GF-D8 (cell line): Measurements from ENCODE around the gene AXIN1.
A peak's percentile ranks its signal among the peaks of the same experiment; 100 is the strongest.
"Not testable (repeated sequence)": the region's sequence is repeated elsewhere in the genome, so short reads cannot be mapped to it uniquely, and the experiment has no call there.

ENCODE experiments used
- DNase-seq: peaks from one replicate; lab custom pipeline; 2025; lab: John Stamatoyannopoulos, UW

The AXIN1 gene

DNA sequence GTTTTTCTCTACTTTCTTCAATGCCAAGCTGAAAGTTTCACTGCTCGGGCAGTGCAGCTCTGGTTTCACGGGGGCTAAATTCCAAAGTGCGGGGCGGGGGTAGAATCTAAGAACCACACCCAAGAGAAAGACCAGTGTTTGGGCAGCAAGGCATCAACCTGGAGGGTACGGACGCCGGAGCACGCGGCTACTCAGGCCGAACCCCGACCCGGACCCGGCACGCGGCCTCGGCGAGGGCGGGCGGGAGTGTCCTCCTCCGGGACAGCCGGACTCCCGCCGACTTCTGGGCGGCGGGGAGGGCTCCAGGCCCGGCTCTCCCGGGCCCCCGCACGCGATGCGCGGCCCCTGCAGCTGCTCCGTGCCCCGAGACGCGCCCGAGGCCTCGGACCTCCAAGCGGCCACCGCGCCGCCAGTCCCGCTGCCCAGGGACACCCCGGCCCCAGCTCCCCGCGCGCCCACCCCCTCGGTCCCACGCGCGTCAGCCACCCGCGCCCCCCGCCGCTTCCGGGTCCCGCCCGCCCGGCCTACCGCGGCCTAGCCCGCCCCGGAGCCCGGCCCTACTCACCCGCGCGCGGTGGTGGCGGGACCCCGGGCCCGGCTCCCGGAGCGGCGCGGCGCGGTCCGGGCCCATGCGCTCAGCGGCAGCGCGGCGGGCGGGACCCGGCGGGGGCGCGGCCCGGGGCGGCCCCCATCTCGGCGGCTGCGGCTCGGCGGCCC is 561 bp downstream of the AXIN1 start:
- DNase-seq, result no peak

DNA sequence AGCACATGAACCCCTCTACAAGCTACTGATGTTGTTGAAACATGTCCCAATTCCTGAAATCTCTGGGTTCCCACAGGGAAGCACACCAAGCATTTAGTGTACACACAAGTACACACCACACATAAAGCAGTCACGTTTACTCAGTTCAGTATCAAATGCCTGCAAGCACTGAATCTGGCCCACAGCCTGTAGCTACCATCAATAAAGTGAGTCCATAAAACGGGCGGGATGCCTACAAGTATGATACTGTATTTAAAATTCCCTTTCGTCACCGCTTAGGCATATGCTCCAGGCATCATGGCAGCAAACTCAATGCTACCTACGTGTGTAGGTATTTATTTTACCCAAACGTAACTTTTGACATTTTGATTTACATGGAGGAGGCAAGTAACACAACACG is 2.3 kb downstream of the AXIN1 start:
- no peak for DNase-seq

DNA sequence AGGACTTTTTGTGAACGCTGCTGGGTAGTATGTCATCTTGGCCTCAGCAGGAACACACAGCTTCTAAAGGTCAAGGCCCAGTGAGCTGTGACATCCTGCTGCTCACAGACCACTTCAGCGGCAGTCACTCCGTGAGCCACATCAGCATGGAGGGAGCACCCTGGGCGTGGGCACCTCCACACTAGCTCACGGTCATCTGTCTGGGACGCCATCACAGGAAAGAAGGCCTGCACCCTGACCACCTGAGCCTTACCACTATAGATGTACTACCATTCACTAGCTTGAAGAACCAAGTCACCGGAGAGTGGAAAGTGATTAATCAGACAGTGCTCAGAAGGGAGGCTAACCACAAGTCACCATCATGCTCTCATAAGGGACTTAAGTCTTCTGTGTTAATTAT is 3.3 kb downstream of the AXIN1 start:
- DNase-seq, result no peak

DNA sequence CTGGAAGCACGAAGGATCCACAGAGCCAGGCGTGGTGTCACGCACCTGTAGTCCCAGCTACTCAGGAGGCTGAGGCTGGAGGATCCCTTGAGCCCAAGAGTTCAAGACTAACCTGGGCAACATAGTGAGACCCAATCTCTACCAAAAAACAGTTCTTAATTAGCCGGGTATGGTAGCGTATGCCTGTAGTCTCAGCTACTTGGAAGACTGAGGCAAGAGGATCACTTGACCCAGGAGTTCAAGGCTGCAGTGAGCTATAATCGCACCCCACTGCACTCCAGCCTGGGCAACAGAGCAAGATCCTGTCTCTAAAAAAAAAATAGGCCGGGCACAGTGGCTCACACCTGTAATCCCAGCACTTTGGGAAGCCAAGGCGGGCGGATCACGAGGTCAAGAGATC is 4.0 kb downstream of the AXIN1 start:
- DNase-seq, result not testable (repeated sequence)

DNA sequence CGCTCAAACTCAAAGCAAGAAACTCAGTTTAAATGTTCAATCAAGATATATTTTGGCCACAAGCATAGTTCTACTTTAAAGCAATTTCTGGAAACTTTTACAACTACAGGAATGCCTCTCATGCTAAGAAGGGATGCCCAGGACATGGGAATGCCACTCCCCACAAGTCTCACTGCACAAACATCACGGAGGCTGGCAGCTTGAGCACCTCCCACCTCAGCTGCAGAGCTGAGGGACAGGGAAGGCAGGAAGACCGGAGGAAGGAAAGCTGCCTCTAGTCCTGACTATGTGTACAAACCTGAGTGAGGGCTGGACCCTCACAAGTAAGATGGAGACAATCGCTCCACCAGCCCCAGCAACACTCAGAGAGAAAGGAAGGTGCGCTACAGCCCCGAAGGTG is 5.3 kb downstream of the AXIN1 start:
- DNase-seq, result no peak

DNA sequence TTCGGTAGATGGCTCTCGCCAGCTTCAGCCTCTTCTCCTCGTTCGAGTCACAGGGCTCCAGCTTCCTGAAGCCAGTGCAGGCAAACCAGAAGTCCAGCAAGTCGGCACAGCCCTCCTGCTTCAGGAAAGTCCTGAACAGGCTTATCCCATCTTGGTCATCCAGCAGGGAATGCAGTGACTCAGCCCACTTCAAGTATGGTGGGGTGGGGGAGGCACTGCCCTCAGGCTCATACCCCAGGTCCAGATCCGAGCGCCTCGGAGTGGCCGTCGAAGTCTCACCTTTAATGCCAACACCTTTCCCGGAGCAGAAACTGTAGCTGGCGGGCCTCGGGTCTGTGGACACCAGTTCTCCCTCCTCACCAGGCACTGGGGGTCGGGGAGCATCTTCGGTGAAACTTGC is 5.9 kb downstream of the AXIN1 start:
- DNase-seq, result no peak

DNA sequence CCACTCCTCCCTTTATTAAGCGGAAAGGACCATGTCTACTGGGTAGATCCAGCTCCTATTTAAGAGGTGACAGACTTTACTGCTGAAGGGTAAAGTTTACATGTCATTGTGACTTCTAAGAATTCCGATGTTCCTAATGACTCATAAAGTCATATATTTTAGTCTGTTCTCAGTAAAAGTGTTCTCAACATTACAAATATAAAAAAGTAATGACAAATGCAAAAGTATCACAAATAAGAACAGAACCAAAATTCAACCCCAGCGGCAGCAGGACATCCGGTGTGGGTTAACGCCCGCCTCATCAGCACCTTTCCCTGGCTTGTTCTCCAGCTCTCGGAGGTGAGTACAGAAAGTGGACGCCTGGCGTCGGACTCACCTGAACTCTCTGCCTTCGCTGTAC is 6.8 kb downstream of the AXIN1 start:
- no peak for DNase-seq

DNA sequence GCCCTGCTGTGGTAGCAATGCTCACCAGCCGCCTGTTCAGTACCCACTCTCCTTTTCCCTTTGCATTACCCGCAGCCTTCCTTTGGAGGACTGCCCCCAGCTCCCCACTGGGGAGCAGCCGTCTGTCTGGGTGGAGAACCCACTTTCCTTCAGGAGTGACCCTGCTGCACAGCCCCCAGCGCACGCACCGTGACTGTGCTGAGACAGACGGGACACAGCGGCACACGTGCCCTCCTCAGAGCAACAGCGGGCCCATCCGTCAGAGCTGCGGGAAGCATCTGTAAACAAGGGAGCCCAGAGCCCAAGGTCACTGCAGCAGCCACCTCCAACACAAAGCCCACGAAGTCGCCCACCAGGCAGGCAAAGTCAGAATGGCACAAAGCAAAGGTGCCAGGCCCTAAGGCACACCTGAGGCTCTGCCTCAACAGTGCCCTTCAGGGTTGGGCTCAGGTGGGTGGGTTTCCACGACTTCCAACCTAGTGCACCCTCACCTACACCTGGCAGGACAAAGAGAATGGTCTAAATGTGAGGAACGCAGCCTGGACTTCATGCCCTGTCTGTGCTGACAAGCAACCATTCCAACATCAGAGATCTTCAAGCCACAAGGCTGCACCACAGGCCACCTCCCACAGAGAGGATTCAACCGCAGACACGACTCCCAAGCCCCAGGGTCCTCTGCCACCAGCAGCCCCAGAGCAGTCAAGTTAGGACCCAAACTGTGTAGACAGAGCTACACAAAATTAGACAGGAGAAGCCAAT is 9.9 kb downstream of the AXIN1 start:
- peak; percentile 47 for DNase-seq

DNA sequence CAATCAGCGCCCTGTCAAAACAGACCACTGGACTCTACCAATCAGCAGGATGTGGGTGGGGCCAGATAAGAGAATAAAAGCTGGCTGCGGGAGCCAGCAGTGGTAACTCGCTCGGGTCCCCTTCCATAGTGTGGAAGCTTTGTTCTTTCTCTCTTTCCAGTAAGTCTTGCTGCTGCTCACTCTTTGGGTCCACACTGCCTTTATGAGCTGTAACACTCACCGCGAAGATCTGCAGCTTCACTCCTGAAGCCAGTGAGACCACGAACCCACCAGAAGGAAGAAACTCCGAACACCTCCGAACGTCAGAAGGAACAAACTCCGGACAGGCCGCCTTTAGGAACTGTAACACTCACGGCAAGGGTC is 10.6 kb downstream of the AXIN1 start:
- DNase-seq, result not testable (repeated sequence)

DNA sequence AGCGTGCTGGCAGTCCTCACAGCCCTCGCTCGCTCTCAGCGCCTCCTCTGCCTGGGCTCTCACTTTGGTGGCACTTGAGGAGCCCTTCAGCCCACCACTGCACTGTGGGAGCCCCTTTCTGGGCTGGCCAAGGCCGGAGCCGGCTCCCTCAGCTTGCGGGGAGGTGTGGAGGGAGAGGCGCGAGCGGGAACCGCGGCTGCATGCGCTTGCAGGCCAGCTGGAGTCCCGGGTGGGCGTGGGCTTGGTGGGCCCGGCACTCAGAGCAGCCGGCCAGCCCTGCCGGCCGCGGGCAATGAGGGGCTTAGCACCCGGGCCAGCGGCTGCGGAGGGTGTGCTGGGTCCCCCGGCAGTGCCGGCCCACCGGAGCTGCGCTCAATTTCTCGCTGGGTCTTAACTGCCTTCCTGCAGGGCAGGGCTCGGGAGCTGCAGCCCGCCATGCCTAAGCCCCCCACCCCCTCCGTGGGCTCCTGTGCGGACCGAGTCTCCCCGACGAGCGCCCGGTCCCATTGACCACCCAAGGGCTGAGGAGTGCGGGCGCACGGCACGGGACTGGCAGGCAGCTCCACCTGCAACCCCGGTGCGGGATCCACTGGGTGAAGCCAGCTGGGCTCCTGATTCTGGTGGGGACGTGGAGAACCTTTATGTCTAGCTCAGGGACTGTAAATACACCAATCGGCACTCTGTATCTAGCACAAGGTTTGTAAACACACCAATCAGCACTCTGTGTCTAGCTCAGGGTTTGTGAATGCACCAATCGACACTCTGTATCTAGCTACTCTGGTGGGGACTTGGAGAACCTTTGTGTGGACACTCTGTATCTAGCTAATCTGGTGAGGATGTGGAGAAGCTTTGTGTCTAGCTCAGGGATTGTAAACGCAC is 11.2 kb downstream of the AXIN1 start:
- DNase-seq, result not testable (repeated sequence)

DNA sequence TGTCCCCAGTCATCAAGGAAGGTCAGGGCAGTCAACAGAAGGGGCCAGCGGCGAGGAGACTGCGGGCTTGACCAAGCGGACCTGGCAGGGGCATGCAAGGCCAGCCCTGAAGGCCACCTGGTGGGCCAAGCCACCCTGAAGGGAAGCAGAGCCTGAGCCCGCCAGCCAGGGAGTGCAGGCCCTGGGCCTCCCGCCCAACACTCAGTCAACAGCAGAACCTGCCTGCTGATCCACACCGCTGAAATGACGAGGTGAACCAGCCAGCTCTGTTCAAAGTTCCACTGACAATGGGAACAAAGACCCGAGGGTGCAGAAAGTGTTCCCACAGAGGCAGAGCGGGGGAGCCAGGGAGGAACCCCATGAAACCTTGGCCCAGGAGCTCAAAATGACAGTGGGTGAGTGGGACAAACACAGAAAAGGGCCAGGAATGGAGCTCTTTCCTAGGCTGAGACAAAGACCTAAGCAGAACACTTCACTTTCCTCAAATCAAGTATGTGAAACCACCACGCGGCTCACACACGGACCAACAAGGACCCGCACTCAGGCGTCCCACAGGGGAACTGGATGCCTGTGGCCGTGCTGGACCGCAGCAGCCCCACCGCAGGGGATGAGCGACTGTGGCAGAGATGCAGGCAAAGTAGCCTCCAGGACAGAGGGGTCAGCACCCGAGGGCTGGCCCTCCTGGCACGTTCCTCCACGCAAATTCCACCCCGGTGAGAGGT is 12.0 kb downstream of the AXIN1 start:
- no peak for DNase-seq

DNA sequence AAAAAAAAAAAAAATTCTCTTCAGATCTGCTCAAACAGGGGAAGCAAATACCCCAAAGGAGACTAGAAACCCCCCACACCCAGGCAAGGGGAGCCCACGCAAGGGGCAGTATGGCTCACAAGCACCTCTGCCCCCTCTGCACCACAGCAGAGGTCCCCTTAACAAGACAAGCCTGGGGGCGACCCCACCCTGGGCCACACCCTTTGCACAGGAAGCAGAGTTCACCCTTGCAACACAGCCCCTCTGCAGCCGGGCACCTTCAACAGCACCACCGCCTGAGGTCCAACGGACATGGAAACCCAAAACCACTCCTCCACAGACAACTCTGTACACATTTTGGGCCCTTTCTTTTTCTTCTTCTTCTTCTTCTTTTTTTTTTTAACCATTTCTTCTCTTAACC is 12.8 kb downstream of the AXIN1 start:
- DNase-seq, result peak; percentile 83

DNA sequence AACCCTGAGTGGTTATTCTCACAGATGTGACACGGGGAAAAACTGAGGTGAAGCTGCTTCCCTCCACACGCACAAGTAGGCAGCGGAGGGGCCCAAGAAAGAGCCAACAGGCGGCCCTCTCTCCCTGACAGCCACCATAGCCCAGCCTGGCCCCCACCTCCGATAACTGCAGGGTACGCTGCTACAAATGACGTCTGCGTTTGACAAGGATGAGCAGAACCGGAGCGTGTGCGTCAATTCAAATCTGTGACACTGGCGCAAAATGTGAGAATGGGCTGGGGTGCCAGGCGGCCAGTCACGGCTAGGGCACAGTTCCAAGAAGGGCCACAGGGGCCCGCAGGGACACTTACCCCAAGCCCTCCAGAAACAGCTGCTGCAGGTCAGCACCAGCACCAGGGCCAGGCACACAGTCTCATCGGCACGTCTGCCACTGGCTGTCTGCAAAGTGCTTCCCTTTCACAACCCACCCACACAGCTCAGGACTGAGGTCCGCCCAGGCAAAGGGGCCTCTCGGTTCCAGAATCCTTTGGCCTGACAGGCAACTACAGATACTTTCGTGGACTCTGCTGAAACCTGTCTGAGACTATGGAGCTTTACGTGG is 14.4 kb downstream of the AXIN1 start:
- DNase-seq, result no peak

DNA sequence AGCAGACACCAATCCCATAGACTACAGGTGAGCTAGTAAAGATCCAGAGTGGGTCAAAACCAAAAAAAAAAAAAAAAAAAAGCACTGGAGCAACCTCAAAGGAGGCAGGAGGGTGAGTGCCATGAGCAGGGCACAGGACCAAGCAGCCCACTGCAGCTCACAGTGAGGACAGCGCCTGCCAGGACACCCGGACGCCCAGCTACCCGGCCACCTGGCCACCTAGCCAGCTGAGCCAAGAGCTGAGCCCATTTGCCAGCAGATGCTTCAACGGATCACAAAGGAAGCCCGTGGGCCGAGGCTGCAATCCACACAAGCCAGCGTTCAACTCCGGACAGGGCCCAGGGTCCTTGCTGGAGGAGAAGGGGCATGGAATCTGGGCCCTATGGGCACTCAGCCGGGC is 15.1 kb downstream of the AXIN1 start:
- no peak for DNase-seq

DNA sequence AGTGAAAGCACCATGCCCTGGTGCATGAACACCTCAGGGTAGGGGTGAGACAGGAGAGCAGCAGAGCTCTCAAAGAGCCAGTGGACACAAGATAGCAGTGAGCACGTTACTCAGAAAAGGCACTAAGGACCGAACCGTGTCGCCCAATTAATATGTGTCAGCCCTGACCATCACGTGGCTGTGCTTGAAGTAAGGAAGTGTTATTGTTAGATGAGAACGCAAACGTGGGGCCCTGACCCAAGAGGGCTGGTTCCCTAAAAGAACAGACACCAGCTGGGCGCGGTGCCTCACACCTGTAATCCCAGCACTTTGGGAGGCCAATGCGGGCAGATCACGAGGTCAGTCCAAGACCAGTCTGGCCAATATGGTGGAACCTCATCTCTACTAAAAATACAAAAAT is 16.3 kb downstream of the AXIN1 start:
- no peak for DNase-seq

DNA sequence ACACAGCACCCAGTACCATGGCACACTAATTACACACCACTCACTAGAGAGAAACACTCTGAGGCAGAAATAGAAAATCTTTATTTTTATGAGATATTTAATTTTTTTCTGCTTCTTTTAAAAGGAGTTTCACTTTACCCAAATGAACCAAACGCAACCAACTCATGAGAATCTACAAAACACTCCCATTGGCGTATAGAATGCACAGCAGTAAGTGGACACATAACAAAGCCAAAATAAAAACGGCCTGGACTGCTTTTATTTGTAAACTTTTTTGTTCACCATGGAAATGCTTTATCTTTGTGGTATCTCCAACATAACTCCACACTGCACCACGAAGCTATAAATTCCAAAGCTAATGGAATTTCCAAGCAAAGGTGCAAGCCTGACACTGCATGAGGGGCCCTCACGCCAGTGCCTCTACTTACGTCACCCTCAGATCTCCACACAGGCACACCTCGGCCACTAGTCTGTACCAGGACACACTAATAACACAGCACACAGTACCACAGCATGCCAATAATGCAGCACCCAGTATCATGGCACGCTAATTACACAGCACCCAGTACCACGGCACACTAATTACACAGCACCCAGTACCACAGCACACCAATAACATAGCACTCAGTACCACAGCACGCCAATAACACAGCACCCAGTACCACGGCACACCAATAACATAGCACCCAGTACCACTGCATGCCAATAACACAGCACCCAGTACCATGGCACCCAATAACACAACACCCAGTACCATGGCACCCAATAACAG is 17.5 kb downstream of the AXIN1 start:
- not testable (repeated sequence) for DNase-seq

DNA sequence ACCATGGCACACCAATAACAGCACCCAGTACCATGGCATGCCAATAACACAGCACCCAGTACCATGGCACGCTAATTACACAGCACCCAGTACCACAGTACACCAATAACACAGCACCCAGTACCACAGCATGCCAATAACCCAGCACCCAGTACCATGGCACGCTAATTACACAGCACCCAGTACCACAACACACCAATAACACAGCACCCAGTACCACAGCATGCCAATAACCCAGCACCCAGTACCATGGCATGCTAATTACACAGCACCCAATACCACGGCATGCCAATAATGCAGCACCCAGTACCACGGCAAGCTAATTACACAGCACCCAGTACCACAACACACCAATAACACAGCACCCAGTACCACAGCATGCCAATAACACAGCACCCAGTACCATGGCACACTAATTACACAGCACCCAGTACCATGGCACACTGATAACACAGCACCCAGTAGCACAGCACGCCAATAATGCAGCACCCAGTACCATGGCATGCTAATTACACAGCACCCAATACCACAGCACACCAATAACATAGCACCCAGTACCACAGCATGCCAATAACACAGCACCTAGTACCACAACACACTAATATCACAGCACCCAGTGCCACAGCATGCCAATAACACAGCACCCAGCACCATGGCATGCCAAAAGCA is 18.2 kb downstream of the AXIN1 start:
- DNase-seq, result not testable (repeated sequence)

DNA sequence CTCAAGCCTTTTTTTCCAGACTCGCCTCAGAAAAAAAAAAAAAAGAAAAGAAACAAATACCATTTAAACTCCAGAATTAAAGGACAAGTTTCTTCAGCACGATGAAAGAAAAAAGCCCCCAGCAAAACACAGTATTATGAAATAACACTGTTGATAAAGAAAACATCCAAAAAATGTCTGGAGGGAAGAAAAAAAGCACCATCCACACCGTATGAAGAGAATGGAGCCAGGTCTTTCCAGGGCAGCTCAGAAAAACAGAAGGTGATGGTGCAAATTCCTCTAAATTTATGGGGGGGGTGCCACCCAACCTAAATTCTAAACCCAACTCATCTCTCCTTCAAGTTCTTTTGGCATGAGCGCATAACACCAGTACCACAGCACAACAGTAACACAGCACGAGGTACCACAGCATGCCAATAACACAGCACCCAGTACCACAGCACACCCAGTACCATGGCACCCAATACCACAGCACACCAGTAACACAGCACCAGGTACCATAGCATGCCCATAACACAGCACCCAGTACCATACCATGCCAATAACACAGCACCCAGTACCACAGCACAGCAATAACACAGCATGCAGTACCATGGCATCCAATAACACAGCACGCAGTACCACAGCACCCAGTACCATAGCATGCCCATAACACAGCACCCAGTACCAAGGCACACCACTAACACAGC is 19.0 kb downstream of the AXIN1 start:
- DNase-seq, result no peak

DNA sequence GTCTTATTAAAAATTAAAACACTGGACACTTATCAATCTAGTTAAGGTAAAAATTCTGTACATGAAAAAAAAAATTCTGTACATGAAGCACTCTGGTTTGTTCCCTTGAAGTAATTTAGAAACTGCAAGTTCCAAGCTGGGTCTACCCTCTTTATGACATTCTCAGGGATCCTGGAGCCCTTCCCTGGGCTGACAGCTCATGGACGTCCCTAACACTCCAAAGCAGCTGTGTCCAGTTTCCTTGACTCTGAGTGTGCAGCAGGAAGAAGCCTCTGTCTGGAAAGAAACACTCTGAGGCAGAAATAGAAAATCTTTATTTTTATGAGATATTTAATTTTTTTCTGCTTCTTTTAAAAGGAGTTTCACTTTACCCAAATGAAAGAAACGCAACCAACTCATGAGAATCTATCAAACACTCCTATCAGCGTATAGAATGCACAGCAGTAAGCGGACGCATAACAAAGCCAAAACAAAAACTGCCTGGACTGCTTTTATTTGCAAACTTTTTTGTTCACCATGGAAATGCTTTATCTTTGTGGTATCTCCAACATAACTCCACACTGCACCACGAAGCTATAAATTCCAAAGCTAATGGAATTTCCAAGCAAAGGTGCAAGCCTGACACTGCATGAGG is 21.2 kb downstream of the AXIN1 start:
- DNase-seq, result not testable (repeated sequence)
